Adrenal gland (tissue), 5 donors: ENCODE measurements around the gene HLA-DQA2.

Experiments
- CTCF ChIP-seq, 6 experiments: fragments of 450-650 bp in 4 of 6; fragments of 200-600 bp in 2 of 6; sonication (generic) in 1 of 6; IDR thresholded peaks; 1 replicate in 5 of 6; 2 replicates in 1 of 6; pipeline versions ENCODE4 v1.5.1 to v1.8.0; 2016 to 2021; ENCODE audit warnings: antibody characterized with exemption in 6 of 6, mild to moderate bottlenecking in 2 of 6, moderate library complexity in 1 of 6
- POLR2A ChIP-seq, 2 donors: fragments of 450-650 bp; IDR thresholded peaks; one replicate each; pipeline ENCODE4 v1.6.1; 2017; ENCODE audit warnings: antibody characterized with exemption in 2 of 2, mild to moderate bottlenecking in 2 of 2, moderate library complexity in 1 of 2
- donor health status: DM: no; HTN: no; CAD: no.

GRCh38 chr6:32713241-32713640 lies 27.9 kb upstream of the HLA-DQA2 start:
- TF ChIP-seq CTCF (IDR thresholded peaks at IDR 0.05) (no peak), POLR2A (IDR thresholded peaks at IDR 0.05) (no peak)
